HepG2 (cell line): ENCODE measurements around the gene GRIK1. TPM values are rescaled to one million over a fixed set of nuclear protein-coding genes. Genes with fewer than 3 reads are reported as not detected.

Experiments
- FOXP4 ChIP-seq: sonication (generic); formaldehyde crosslinking; IDR thresholded peaks from 2 replicates; pipeline ENCODE4 v1.4.0; 2020; ENCODE audit warnings: missing genetic modification reagents
- GZF1 ChIP-seq: sonication (generic); formaldehyde crosslinking; IDR thresholded peaks from 2 replicates; pipeline ENCODE4 v1.5.1; 2020; ENCODE audit warnings: mild to moderate bottlenecking, missing genetic modification reagents
- HMG20B ChIP-seq: conservative IDR thresholded peaks from 2 replicates; pipeline ENCODE4 v1.6.1; 2016; ENCODE audit warnings: missing genetic modification reagents, missing compliant biosample characterization
- MEF2D ChIP-seq: sonication (generic); formaldehyde crosslinking; IDR thresholded peaks from 2 replicates; pipeline ENCODE4 v1.5.1; 2020; ENCODE audit warnings: mild to moderate bottlenecking, missing genetic modification reagents
- MLLT10 ChIP-seq: sonication (generic); formaldehyde crosslinking; IDR thresholded peaks from 2 replicates; pipeline ENCODE4 v1.4.0; 2020; ENCODE audit warnings: missing genetic modification reagents
- NCOA2 ChIP-seq: sonication (generic); formaldehyde crosslinking; IDR thresholded peaks from 2 replicates; pipeline ENCODE4 v1.8.0; 2022; ENCODE audit warnings: inconsistent platforms
- WIZ ChIP-seq: sonication (generic); formaldehyde crosslinking; IDR thresholded peaks from 2 replicates; pipeline ENCODE4 v1.5.1; 2020; ENCODE audit warnings: mild to moderate bottlenecking, missing genetic modification reagents
- ZNF318 ChIP-seq: sonication (generic); formaldehyde crosslinking; IDR thresholded peaks from 2 replicates; pipeline ENCODE4 v1.4.0; 2020; ENCODE audit warnings: mild to moderate bottlenecking, missing genetic modification reagents
- ZNF414 ChIP-seq: sonication (generic); formaldehyde crosslinking; IDR thresholded peaks from 2 replicates; pipeline ENCODE4 v1.5.0; 2020; ENCODE audit warnings: missing genetic modification reagents
- polyA plus RNA-seq, 8 experiments: library from polyadenylated mRNA; depleted of rRNA in 3 of 8; stranded (reverse) in 7 of 8; unstranded in 1 of 8; fragments of >200 nt; fragmentation: Illumina TruSeq in 4 of 8; extraction: Trizol in 4 of 8; gene quantifications; 2 replicates each; pipeline versions ENCODE4 v1.2.1 to v1.2.3, GENCODE V29; 2011 to 2016; ENCODE audit warnings: low read depth in 4 of 8, missing spikeins in 1 of 8, mixed read lengths in 1 of 8; ENCODE audit not compliant: insufficient read depth in 1 of 8
- total RNA-seq, 5 experiments: library from RNA; depleted of rRNA; stranded (reverse); fragments of >200 nt; fragmentation: Illumina TruSeq; extraction: Trizol; gene quantifications; 2 replicates each; pipeline ENCODE4 v1.2.3, GENCODE V29; 2016; ENCODE audit warnings: low read depth in 1 of 5
- TF ChIP-seq, protein P1 (sequence below): sonication (generic); formaldehyde crosslinking; IDR thresholded peaks from 2 replicates; pipeline ENCODE4 v1.4.0; 2020; ENCODE audit warnings: mild to moderate bottlenecking, low read depth, missing genetic modification reagents

Gene GRIK1
- total and polyA plus RNA-seq, 2 of the 13 experiments (the other 11 are each of a cell fraction or from before 2014, with no cell fraction given) = not detected

- TF ChIP-seq ZNF414 (no peak), FOXP4 (no peak), WIZ (CRISPR knock-in tag) (no peak), NCOA2 (no peak), MEF2D (CRISPR knock-in tag) (no peak), HMG20B (no peak), MLLT10 (CRISPR knock-in tag) (no peak), ZNF318 (CRISPR knock-in tag) (no peak), GZF1 (no peak)
- TF ChIP-seq, protein P1, sequence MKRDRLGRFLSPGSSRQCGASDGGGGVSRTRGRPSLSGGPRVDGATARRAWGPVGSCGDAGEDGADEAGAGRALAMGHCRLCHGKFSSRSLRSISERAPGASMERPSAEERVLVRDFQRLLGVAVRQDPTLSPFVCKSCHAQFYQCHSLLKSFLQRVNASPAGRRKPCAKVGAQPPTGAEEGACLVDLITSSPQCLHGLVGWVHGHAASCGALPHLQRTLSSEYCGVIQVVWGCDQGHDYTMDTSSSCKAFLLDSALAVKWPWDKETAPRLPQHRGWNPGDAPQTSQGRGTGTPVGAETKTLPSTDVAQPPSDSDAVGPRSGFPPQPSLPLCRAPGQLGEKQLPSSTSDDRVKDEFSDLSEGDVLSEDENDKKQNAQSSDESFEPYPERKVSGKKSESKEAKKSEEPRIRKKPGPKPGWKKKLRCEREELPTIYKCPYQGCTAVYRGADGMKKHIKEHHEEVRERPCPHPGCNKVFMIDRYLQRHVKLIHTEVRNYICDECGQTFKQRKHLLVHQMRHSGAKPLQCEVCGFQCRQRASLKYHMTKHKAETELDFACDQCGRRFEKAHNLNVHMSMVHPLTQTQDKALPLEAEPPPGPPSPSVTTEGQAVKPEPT = no peak
These were observed 33.5 kb upstream of the GRIK1 start (continued) for GRCh38 chr21:29973258-29973657.
